ENCODE measurements around the gene POLE. TPM values are rescaled to one million over a fixed set of nuclear protein-coding genes. Genes with fewer than 3 reads are reported as not detected.
"Not testable (repeated sequence)": the region's sequence is repeated elsewhere in the genome, so short reads cannot be mapped to it uniquely, and the experiment has no call there.

Gene POLE
- total RNA-seq, 1 donor from 2014 or later = 10.3 TPM

GRCh38 chr12:132692030-132692429 lies 4.9 kb upstream of the POLE start:
- intact Hi-C loops (cut with DNase I); DNase-seq; ATAC-seq (ENCODE audit: poor library complexity): not testable (repeated sequence)

- ATAC-seq (ENCODE audit: poor library complexity) = no peak
- no peak for DNase-seq
- intact Hi-C loops (cut with DNase I) = no loop called here
Observed at GRCh38 chr12:132690112-132690511, 3.0 kb upstream of the POLE start.

GRCh38 chr12:132689227-132689626 lies 2.1 kb upstream of the POLE start:
- ATAC-seq (ENCODE audit: poor library complexity) (peak; percentile 9), DNase-seq (no peak)
- intact Hi-C loops (cut with DNase I) = no loop called here

- DNase-seq (no peak), ATAC-seq (ENCODE audit: poor library complexity) (peak; percentile 1)
- intact Hi-C loops (cut with DNase I) = no loop called here
Observed at GRCh38 chr12:132686825-132687210, 324 bp downstream of the POLE start.

- DNase-seq (no peak), ATAC-seq (ENCODE audit: poor library complexity) (no peak)
- intact Hi-C loops (cut with DNase I) = no loop called here
Observed at GRCh38 chr12:132685400-132685799, 1.7 kb downstream of the POLE start.

- no peak for ATAC-seq (ENCODE audit: poor library complexity)
- intact Hi-C loops (cut with DNase I) = no loop called here
- no peak for DNase-seq
Observed at GRCh38 chr12:132677492-132677891, 9.7 kb downstream of the POLE start.

GRCh38 chr12:132675757-132676432 lies 11.2 kb downstream of the POLE start:
- DNase-seq (no peak), ATAC-seq (ENCODE audit: poor library complexity) (no peak)
- intact Hi-C loops (cut with DNase I) = no loop called here

- ATAC-seq (ENCODE audit: poor library complexity) (no peak), DNase-seq (no peak)
- intact Hi-C loops (cut with DNase I) = no loop called here
Observed at GRCh38 chr12:132674561-132674960, 12.6 kb downstream of the POLE start.

- intact Hi-C loops (cut with DNase I) = no loop called here
- DNase-seq (no peak), ATAC-seq (ENCODE audit: poor library complexity) (no peak)
Observed at GRCh38 chr12:132673288-132674179, 13.6 kb downstream of the POLE start.

- DNase-seq = no peak
- ATAC-seq (ENCODE audit: poor library complexity) = no peak
- intact Hi-C loops (cut with DNase I) = no loop called here
Observed at GRCh38 chr12:132672678-132673077, 14.5 kb downstream of the POLE start.

GRCh38 chr12:132672116-132672515 lies 15.0 kb downstream of the POLE start:
- ATAC-seq (ENCODE audit: poor library complexity) (no peak), DNase-seq (no peak)
- intact Hi-C loops (cut with DNase I) = no loop called here

- no peak for ATAC-seq (ENCODE audit: poor library complexity)
- intact Hi-C loops (cut with DNase I) = no loop called here
- DNase-seq = no peak
Observed at GRCh38 chr12:132669166-132669879, 17.8 kb downstream of the POLE start.

GRCh38 chr12:132668191-132669088 lies 18.7 kb downstream of the POLE start:
- DNase-seq (no peak), ATAC-seq (ENCODE audit: poor library complexity) (no peak)
- intact Hi-C loops (cut with DNase I) = no loop called here

- ATAC-seq (ENCODE audit: poor library complexity) (no peak), DNase-seq (no peak)
- intact Hi-C loops (cut with DNase I) = no loop called here
Observed at GRCh38 chr12:132665794-132666193, 21.3 kb downstream of the POLE start.

- no peak for DNase-seq
- intact Hi-C loops (cut with DNase I) = no loop called here
- ATAC-seq (ENCODE audit: poor library complexity) = no peak
Observed at GRCh38 chr12:132665149-132665491, 22.0 kb downstream of the POLE start.

- ATAC-seq (ENCODE audit: poor library complexity) (no peak), DNase-seq (no peak)
- intact Hi-C loops (cut with DNase I) = no loop called here
Observed at GRCh38 chr12:132664206-132665148, 22.7 kb downstream of the POLE start.

GRCh38 chr12:132662901-132663755 lies 24.0 kb downstream of the POLE start:
- no peak for DNase-seq
- intact Hi-C loops (cut with DNase I) = no loop called here
- ATAC-seq (ENCODE audit: poor library complexity) = no peak
